Amniotic stem cell (primary cell): ENCODE measurements around the gene DPY19L1.
A peak's percentile ranks its signal among the peaks of the same experiment; 100 is the strongest.
"Not testable (repeated sequence)": the region's sequence is repeated elsewhere in the genome, so short reads cannot be mapped to it uniquely, and the experiment has no call there.

Experiments
- DNase-seq: peaks from one replicate; lab custom pipeline; 2025; lab: John Stamatoyannopoulos, UW

Gene DPY19L1

DNA sequence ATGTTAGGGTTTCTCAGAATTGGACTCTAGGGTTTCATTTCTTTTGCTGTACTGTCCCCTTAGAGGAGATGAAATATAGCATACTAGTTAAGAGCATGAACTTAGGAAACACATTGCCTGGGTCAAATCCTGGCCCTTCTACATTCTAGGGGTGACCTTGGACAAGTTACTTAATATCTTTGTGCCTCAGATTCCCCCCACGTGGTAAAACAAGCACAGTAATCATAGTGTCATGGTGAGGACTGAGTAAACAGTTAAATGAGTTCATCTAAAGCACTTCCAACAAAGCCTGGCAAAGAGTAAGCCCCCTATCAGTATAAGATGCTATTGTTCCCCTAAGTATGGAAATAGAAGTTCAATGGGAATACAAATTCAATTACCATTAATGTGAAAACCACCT, 5.1 kb downstream of the DPY19L1 start:
- no peak for DNase-seq

DNA sequence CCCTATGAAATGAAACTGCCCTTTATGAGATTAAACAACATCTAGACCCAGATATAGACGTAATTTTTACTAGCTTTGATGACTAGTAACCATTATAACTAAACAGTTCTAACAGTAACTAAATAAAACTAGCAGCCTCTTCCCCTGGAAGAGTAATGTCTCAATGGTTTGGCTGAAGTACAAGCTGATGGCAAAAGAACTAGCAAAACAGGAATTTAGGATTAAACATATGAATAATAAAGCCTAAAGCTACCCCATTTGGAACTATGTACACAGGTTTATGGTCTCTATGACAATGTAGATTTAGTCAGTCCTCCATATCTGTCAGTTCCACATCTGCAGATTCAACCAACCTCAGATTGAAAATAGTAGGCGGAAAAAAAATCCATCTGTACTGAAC, 6.4 kb downstream of the DPY19L1 start:
- DNase-seq = no peak

DNA sequence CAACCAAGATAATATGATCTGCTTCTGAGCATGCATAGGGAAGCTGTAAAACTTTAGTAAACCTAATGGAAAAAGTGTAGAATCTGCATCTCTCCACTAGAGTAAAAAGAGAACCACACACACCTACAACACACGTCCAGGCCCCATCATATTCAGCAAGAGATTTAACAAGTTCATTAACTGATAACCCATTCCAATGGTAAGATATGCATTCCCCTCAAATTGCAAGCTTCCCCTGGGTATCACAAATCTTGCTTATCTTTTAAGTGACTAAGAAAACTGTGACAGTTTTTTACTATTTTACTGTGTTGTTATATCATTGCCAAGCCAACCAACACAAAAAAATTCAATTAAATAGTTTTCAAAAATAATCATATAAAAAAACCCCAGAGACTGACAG, 8.0 kb downstream of the DPY19L1 start:
- no peak for DNase-seq

DNA sequence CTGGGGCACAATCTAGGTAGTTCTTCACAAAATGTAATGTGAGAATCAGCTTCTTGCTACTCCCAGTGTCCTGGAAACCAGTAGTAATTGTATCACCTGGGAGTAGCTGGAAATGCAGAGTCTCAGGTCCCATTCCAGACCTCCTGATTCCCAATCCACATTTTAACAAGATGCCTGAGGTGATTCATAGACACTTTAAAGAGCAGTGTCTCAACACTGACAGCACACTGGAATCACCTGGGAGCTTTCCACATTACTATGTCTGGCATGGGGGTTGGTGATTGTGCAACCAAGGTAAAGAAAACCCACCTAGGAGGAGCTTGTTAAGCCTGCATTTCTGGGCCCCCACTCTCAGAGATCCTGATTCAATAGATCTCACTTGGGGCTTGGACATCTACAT, 11.1 kb downstream of the DPY19L1 start:
- no peak for DNase-seq

DNA sequence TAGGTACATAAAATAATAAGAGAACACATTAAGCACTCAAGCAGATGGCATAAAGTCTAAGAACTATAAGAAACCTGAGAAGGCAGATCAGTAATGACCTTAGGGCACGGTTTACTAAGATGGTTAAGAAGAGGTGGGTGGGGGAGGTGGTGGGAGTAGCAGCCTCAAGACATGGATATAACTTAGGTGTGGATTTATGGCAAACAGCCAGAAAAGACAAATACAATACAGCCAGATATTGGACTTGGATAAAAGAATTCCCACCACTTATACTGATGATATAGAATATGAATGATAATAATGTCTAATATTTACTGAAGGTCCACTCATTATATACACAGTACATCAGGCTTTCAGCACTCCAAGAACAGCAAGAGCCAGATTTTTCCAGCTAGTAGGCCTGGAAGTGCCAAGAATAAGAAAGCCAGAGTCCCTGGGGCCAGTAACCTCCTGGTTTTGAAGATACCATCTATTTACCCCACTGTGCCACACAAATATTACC, 11.9 kb downstream of the DPY19L1 start:
- no peak for DNase-seq

DNA sequence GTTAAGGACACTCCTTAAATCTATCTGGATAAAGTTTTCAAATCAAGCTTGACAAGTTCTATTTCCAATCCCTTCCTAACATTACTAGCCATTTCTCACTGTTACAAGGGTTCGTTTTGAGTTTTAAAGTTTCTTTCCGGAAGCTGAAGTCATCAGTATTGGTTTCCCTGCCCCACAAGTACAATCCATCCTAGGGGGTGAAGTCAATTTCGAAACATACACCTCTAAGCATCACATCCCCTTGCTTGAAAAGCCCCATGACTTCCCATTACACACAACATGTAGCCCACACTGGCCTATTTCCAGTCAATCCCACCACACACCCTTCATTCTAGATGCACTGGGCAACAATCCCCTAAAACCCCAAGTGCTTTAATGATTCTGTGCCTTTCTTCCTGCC, 13.0 kb downstream of the DPY19L1 start:
- no peak for DNase-seq

DNA sequence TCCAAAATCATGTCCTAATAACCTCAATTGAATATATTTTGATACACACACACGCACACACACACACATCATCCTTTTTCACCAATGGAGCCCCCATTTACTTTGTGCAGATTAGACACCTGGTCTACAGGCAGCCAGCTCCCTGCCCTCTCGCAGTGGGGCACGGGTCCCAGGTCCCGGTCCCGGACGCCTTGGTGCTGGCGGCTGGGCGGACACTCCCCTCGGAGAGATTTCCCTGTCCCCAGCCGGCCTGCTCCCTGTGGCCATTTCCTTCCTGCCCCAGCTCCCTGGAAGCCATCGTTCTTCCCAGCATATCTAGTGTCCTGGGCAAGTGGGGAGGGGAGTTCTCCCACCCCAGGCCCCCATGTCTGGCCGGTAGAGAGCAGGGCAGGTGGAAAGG, 14.6 kb downstream of the DPY19L1 start:
- no peak for DNase-seq

DNA sequence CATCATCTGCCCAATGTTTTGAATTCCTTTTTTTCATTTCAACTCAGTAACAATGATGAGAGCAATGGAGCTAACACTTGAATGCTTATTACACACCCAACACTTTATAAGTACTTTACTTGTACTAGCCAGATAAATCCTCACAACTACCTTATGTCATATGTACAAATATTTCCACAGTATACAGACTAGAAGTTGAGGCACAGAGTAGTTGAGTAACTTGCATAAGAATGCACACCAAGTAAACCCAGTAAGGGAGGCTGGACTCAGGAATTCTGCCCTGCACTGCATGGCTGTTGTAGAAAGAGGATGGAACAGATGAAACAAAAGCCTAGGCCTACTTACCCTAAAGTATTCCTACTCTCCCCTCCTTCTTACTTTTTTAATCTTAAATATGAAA, 15.8 kb downstream of the DPY19L1 start:
- no peak for DNase-seq

DNA sequence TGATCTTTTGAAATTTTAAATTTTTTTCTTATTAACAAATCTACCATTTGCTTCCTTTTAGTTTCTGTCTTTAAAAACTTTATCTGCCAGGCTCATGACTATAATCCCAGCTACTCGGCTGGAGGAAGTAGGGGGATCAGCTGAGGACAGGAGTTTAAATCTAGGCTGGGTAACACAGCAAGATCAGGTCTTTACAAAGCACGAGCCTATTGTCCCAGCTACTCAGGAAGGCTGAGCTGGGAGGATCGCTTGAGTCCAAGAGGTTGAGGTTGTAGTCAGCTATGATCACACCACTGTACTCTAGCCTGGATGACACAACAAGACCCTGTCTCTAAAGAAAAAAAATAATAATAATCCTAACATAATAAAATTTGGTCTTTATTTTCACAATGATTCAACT, 17.5 kb downstream of the DPY19L1 start:
- no peak for DNase-seq

DNA sequence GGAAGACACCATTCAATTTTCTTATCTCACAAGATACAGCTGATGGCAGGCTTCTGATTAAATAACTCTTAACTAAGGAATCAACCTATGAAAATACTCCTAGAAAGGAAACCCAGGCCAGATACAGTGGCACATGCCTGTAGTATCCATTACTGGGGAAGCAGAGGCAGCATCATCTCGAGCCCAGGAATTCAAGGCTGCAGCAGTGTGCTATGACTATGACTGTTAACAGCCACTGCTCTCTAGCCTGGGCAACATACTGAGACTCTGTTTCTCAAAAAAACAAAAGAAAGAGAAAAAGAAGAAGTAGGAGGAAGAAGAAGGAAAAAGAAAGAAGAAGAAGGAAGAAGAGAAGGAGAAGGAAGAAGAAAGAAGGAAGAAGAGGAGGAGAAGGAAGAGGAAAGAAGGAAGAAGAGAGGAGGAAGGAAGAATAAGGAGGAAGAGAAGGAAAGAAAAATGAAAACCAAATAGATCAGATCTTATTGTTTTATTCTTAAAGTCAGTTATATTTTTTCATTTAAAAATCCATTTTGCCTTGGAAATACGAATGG, 18.0 kb downstream of the DPY19L1 start:
- DNase-seq = no peak

DNA sequence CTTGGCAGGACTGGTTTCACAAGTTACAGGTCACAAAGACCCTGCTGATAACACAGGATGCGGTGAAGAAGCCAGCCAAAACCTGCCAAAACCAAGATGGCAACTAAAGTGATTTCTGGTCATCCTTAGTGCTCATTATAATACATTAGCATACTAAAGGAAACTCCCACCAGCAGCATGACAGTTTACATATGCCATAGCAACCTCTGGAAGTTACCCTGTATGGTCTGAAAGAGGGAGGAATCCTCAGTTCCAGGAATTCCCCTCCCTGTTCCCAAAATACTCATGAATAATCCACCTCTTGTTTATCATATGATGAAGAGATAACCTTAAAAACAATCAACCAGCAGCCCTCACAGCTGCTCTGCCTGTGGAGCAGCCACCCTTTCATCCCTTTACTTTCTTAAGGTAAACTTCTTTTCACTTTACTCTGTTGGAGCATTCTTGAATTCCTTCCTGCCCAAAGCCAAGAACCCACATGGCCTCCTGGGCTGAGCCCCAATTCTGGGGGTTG, 21.9 kb downstream of the DPY19L1 start:
- no peak for DNase-seq

DNA sequence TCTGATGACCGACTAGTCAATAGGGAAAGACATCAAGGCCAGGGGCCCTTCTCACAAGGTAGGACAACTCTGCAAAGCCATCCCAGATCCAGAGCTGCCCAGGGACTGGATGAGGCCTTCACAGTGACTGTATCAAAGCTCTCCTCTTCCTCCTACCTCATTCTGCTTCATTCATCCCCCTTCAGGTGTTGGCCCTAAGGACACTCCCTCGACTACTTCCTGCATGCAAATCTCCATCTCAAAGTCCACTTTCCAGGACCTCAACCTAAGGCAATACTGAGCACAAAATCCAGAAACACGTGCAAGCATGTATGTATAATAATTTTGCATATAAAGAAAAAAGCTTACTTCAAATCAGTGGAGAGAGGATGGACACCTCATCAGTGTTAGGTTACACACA, 25.1 kb downstream of the DPY19L1 start:
- no peak for DNase-seq

DNA sequence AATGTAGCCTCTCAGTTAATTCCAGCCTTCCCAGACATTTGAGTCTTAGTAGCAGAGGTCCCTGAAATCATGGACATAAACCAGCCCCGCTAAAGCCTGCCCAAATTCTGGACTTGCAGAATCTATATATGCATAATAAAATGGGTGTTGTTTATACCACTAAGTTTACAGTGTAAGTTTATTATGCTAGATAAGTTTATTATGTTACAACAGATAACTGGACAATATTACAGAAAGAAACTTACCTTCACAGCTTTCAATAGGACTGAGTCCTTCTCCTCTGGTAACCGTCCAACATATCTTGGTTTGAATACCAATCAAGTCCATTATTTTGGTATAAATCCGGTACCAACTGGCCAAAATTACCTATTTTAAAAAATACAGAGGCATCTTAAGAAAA, 26.2 kb downstream of the DPY19L1 start:
- DNase-seq = no peak

DNA sequence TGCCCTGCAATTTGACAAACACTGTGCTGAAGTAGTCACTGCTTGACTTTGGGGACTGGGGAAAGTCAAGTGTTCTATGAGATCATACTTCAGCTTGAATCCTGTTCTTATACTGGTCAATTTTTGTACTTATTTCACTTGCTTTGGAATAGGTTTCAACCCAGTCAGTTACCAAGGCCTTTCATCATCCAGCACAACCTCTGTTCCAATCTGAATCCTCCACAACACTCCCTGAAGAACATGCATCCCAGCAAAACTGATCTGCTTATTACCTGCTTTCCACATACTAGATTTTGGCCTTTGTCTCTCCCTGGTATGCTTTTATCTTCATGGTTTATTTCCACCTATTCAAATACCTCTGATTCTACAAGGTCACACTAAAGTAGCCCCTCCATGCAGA, 29.5 kb downstream of the DPY19L1 start:
- DNase-seq = no peak

DNA sequence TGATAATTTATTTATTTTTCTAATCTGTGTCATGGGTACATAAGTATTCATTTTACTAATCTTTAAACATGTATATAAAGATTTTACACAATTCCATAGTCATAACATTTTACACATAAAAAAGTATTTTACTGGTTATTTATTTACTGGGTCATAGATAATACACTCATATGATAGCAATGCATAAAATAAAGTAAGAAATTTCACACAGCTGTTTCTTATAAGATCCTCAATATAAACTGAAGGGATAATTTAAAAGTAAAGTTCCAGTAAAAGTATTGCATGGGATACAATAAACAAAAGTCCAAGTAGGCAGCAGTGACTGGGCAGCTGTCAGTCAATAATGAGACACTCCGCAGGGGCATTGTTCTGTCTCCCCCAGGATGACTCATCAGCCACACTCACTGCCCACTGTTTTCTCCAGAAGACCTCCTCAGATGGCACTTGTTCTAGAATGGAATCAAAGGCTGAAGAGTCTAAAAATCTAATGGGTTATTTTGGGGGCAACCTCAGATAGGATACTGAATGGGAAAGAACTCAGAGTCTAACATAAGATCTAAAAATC, 32.7 kb downstream of the DPY19L1 start:
- no peak for DNase-seq

DNA sequence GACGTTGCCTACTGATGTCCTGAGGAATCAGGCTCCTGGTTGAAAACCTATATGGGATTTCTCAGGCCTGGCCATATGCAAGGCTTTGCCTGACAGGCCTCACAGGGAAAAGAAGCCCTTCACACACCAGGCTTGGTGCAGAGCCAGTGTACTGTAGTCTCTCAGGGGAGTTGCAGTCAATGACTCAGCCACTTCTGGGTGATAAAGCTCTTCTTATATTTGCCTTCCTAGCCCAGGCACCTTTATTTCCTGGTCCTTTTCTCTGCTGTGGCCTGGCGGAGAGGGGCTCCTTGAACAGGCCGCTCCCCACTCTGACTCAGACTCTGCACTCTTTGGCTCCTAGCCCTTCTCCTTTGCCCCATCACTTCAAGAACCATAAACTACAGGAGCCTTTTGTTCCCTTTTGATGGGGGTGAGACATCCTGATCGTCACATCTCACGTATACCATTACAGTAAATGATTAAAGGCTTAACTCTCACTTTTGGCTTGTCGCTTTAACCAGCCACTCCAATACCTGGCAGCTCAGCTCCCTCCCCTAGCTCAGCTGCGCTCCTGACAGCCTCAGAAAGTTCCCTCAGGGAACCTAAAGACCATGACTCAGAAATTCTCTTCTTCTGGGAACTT, 33.5 kb downstream of the DPY19L1 start:
- peak; percentile 54 for DNase-seq

DNA sequence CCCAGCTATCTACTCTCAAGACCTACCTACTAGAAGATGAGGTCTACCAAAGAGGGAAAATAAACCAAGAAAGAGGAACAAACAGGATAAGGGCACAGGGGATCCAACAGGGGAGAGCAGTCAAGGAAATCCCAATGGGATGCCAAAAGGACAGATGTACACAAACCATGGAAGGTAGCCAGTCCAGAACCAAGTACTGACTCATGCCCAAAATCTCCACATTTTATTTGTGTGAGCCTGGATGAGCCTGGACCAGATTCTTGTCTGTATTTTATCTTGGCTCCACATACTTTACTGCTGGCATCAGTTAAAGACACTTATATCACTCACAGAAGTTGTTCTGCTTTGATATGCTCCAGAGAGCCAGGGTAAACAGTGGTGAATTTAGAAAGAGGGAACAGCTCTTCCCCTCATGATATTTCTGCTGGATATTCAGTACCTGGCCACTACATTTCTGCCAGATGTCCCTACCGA, 34.1 kb downstream of the DPY19L1 start:
- DNase-seq = not testable (repeated sequence)

DNA sequence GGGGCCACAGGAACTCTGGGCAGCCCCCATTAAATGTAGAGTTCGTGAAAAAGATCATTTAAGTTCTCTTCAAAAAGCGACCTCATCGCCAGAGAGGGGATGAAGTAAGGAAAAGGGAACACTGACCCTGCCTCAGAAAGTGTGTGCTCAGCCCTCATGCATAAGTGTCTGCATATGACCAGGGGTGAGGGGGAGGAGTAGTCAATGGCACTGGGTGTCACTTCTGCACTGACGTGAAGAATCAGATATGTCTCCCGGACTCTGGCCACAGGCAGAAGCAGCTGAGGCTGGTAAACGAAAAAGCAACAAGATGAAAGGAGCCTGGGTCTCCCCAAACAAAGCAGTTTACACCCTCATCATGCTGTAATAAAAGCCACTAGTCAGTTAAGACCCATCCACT, 39.0 kb downstream of the DPY19L1 start:
- not testable (repeated sequence) for DNase-seq

DNA sequence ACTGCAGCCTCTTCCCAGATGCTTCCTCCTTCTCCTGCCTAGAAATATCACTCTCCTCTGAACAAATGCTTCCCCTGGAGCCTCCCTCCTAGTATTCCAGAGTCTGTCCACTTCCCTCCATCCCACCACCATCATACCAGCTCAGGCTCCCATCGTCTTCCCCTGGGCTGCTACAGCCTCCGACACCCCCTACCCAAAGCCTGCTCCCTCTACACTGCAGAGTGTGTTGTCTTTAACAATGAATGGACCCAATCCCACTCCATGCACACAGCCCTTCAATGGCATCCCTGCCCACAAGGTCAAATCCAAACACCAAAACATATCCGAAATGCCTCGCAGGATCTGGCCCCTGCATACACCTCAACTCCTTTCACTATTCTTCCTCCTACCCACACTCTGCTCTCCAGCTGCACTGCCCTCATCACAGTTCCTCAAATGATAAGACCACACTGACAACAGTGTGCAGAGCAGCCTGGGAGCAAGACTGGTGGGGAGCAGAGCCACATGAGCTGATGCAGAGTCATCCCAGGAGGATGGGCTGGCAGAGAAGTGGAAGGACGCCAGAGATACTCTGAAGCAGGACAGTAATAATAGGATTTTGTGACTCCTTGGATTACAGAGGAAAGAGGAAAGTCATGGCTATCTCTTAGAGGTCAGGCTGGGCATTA, 40.7 kb downstream of the DPY19L1 start:
- DNase-seq = not testable (repeated sequence)

DNA sequence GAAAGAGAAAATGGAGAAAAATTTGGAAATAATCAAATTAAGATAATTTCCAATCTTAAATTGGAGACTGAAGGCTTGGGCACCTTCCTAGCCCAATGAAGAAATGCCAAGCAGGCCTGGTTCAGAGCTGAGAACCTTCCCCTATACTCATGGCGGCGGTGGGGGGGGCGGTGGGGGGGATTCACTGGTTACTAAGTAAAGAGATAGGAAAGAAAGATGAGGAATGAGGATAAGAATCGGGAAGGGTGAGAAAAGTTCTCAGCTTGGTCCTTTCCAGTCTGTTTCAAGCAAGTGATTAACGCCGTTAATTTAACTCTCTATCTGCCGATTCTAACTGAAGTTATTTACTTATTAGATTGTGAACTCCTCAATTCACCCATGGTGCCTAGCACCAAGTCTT, 41.5 kb downstream of the DPY19L1 start:
- no peak for DNase-seq

DNA sequence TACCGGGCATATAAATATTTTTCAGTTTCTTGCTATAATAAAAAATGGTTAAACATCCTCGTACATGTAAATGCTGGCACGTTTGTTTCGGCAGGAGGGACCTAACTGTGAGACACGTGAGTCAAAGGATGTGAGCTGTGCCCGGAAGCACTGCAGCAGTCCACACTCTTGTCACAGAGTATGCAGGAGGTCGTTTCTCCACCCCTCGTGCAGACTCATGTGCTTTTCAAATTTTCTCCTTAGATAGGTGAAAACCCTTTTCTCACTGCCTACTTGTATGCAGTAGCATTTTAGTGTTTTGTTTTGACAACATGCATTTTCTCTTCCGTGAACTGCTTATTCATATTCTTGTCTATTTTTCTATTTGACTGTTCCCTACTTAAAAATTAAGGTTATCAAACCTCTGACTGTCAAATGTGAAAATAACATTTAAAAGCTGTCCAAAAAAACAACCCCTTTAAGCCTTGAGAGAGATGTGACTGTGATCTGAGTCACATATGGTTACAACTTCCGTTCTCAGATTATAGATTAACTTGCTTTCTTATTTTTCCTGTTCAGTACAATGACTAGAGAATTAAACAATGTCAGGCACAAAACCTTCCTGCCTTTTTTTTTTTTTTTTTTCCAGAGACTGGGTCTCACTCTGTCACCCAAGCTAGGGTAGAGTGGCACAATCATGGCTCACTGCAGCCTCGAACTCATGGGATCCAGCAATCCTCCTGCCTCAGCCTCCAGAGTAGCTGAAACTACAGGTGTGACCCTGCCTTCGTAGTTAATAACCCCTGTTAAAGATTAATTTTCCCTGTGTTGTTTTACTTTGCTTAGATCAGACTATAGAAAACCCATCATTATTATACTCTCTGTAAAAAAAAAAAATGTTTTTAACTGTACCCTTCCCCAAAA, 45.1 kb downstream of the DPY19L1 start:
- DNase-seq = no peak
